AG20443 (cell line): ENCODE data around the gene NAP1L1.

ENCODE experiments used
- DNase-seq: peaks from one replicate; pipeline ENCODE4 v3.0.0; 2012; ENCODE audit warnings: low spot score, mixed read lengths

Gene NAP1L1

GRCh38 chr12:76083904-76084862, at the start of gene NAP1L1:
Gene NAP1L1 (minus strand): TSS chr12:76084685. CDS start chr12:76074219, 10,466 bp downstream.
- peak; percentile 97 for DNase-seq

- no peak for DNase-seq
Measured at GRCh38 chr12:76127588-76127987, 43.1 kb upstream of the NAP1L1 start.

GRCh38 chr12:76124456-76124855, 40.0 kb upstream of the NAP1L1 start:
- no peak for DNase-seq

GRCh38 chr12:76123259-76124212, 39.1 kb upstream of the NAP1L1 start:
- peak; percentile 28 for DNase-seq

GRCh38 chr12:76119887-76120286, 35.4 kb upstream of the NAP1L1 start:
- no peak for DNase-seq

- no peak for DNase-seq
Measured at GRCh38 chr12:76117751-76118150, 33.3 kb upstream of the NAP1L1 start.

GRCh38 chr12:76117067-76117691, 32.7 kb upstream of the NAP1L1 start:
- no peak for DNase-seq

GRCh38 chr12:76113800-76114757, 29.6 kb upstream of the NAP1L1 start:
- peak; percentile 17 for DNase-seq

- DNase-seq, result no peak
Measured at GRCh38 chr12:76111209-76111749, 26.8 kb upstream of the NAP1L1 start.

- DNase-seq, result no peak
Measured at GRCh38 chr12:76109879-76110278, 25.4 kb upstream of the NAP1L1 start.

GRCh38 chr12:76108356-76108755, 23.9 kb upstream of the NAP1L1 start:
- no peak for DNase-seq

- DNase-seq, result no peak
Measured at GRCh38 chr12:76106631-76107030, 22.1 kb upstream of the NAP1L1 start.

- DNase-seq, result no peak
Measured at GRCh38 chr12:76103958-76104357, 19.5 kb upstream of the NAP1L1 start.

- no peak for DNase-seq
Measured at GRCh38 chr12:76101739-76102385, 17.4 kb upstream of the NAP1L1 start.

- no peak for DNase-seq
Measured at GRCh38 chr12:76096079-76096646, 11.7 kb upstream of the NAP1L1 start.

GRCh38 chr12:76094754-76095153, 10.3 kb upstream of the NAP1L1 start:
- no peak for DNase-seq

- DNase-seq, result no peak
Measured at GRCh38 chr12:76091246-76091754, 6.8 kb upstream of the NAP1L1 start.

GRCh38 chr12:76085520-76085868, 1.0 kb upstream of the NAP1L1 start:
- no peak for DNase-seq

- DNase-seq, result peak; percentile 91
Measured at GRCh38 chr12:76084863-76085519, 506 bp upstream of the NAP1L1 start.
